ENCODE data around the gene SPRR1A. TPM values are rescaled to one million over a fixed set of nuclear protein-coding genes. Genes with fewer than 3 reads are reported as not detected.

SPRR1A gene
- total and polyA plus RNA-seq, 10 donors: not detected

- 44 to 62% (median 52%) methylated on average over 9 to 10 of the region's 10 CpGs for WGBS, 5 donors
- H3K27ac ChIP-seq: no peak overlapping the region
- H3K36me3 ChIP-seq: no peaks in the 10 kb centered on the region
- no peaks in the 10 kb centered on the region for H3K4me1 ChIP-seq
- no peaks in the 10 kb centered on the region for H3K9me3 ChIP-seq
- DNase-seq: no peak
- intact Hi-C loops (cut with DNase I; ENCODE audit: low total_unique reads): no loop called here
- H3K27me3 ChIP-seq (replicated peaks in 1 of 7): peaks cover 0 to 21% (median 0%) of the 10 kb centered on the region in 7 donors
- no peak overlapping the region for H3K4me3 ChIP-seq
- TF ChIP-seq CTCF (IDR thresholded peaks at IDR 0.05 in 8 of 11, conservative IDR thresholded peaks at IDR 0.05 in 3 of 11) (no peak), POLR2A (IDR thresholded peaks at IDR 0.05) (no peak), POLR2AphosphoS5 (IDR thresholded peaks at IDR 0.05) (no peak)
Observed at GRCh38 chr1:152960452-152961044, 23.3 kb upstream of the SPRR1A start.

- 61 to 82% (median 76%) methylated on average over 7 of the region's 7 CpGs for WGBS, 5 donors
- intact Hi-C loops (cut with DNase I; ENCODE audit: low total_unique reads): no loop called here
- Histone ChIP-seq H3K36me3 (no peaks in the 10 kb centered on the region), H3K27ac (no peak overlapping the region), H3K4me3 (no peak overlapping the region), H3K9me3 (no peaks in the 10 kb centered on the region), H3K27me3 (replicated peaks in 1 of 7) (peaks cover 0 to 29% (median 0%) of the 10 kb centered on the region in 7 donors), H3K4me1 (no peaks in the 10 kb centered on the region)
- no peak for DNase-seq
- TF ChIP-seq POLR2A (IDR thresholded peaks at IDR 0.05) (no peak), CTCF (IDR thresholded peaks at IDR 0.05 in 8 of 11, conservative IDR thresholded peaks at IDR 0.05 in 3 of 11) (no peak), POLR2AphosphoS5 (IDR thresholded peaks at IDR 0.05) (no peak)
Observed at GRCh38 chr1:152961226-152961891, 22.5 kb upstream of the SPRR1A start.

- no peak for DNase-seq
- Histone ChIP-seq H3K9me3 (no peaks in the 10 kb centered on the region), H3K27me3 (replicated peaks in 1 of 7) (peaks cover 0 to 33% (median 0%) of the 10 kb centered on the region in 7 donors), H3K27ac (no peak overlapping the region), H3K36me3 (no peaks in the 10 kb centered on the region), H3K4me3 (no peak overlapping the region), H3K4me1 (no peaks in the 10 kb centered on the region)
- intact Hi-C loops (cut with DNase I; ENCODE audit: low total_unique reads): no loop called here
- 74 to 100% (median 89%) methylated on average over 2 of the region's 2 CpGs for WGBS, 5 donors
- TF ChIP-seq CTCF (IDR thresholded peaks at IDR 0.05 in 8 of 11, conservative IDR thresholded peaks at IDR 0.05 in 3 of 11): no peak
- TF ChIP-seq POLR2A (IDR thresholded peaks at IDR 0.05): no peak
- no peak for TF ChIP-seq POLR2AphosphoS5 (IDR thresholded peaks at IDR 0.05)
Observed at GRCh38 chr1:152962876-152963415, 20.9 kb upstream of the SPRR1A start.

- H3K9me3 ChIP-seq: no peaks in the 10 kb centered on the region
- WGBS, 5 donors: 69 to 85% (median 76%) methylated on average over 1 of the region's 1 CpG
- intact Hi-C loops (cut with DNase I; ENCODE audit: low total_unique reads): no loop called here
- H3K36me3 ChIP-seq: no peaks in the 10 kb centered on the region
- no peak for DNase-seq
- no peak overlapping the region for H3K4me3 ChIP-seq
- no peak overlapping the region for H3K27ac ChIP-seq
- TF ChIP-seq POLR2A (IDR thresholded peaks at IDR 0.05) (no peak), CTCF (IDR thresholded peaks at IDR 0.05 in 8 of 11, conservative IDR thresholded peaks at IDR 0.05 in 3 of 11) (no peak), POLR2AphosphoS5 (IDR thresholded peaks at IDR 0.05) (no peak)
- no peaks in the 10 kb centered on the region for H3K4me1 ChIP-seq
- peaks cover 0 to 33% (median 0%) of the 10 kb centered on the region in 7 donors for H3K27me3 ChIP-seq (replicated peaks in 1 of 7)
Observed at GRCh38 chr1:152964536-152964935, 19.3 kb upstream of the SPRR1A start.

Measured in spleen (tissue), 11 donors.